Cardiac muscle cell (in vitro differentiated cells and primary cell): ENCODE measurements around the gene DAZAP1. TPM values are rescaled to one million over a fixed set of nuclear protein-coding genes. Genes with fewer than 3 reads are reported as not detected.

Experiments
- DNase-seq, 2 donors: peaks; one replicate each; pipeline versions ENCODE4 v3.0.0 to v3.0.0-alpha.2; 2010 to 2017; ENCODE audit warnings: low read depth in 1 of 2, low spot score in 1 of 2
- H3K27ac ChIP-seq: fragments of 200-600 bp; sonication (generic); 2 replicates; pipeline ENCODE4 v1.5.1; 2016
- H3K27me3 ChIP-seq: fragments of 200-600 bp; sonication (generic); 2 replicates; pipeline ENCODE4 v1.6.0; 2016; ENCODE audit warnings: control low read depth
- H3K36me3 ChIP-seq: fragments of 200-600 bp; sonication (generic); 2 replicates; pipeline ENCODE4 v1.5.1; 2016; ENCODE audit warnings: control low read depth
- H3K4me1 ChIP-seq: fragments of 200-600 bp; sonication (generic); 2 replicates; pipeline ENCODE4 v1.8.1; 2017; ENCODE audit warnings: low read depth, mild to moderate bottlenecking, mixed run types
- H3K4me3 ChIP-seq: fragments of 200-600 bp; sonication (generic); 2 replicates; pipeline ENCODE4 v1.5.1; 2016; ENCODE audit warnings: mild to moderate bottlenecking
- H3K9me3 ChIP-seq: fragments of 200-600 bp; sonication (generic); 2 replicates; pipeline ENCODE4 v1.5.1; 2017; ENCODE audit warnings: low read depth, mild to moderate bottlenecking, control low read depth
- CTCF ChIP-seq: IDR thresholded peaks from 2 replicates; pipeline ENCODE4 v1.5.1; 2012; ENCODE audit warnings: low read depth, mild to moderate bottlenecking, low read length
- polyA plus RNA-seq: library from polyadenylated mRNA; unstranded; fragments of >200 nt; fragmentation: Nextera tagmentation; extraction: Ambion mirVana; gene quantifications from 2 replicates; pipeline ENCODE4 v1.2.1, GENCODE V29; 2016
- total RNA-seq: library from RNA; depleted of rRNA; stranded (reverse); fragments of >200 nt; gene quantifications from 2 replicates; pipeline ENCODE4 v1.2.3, GENCODE V29; 2016

The DAZAP1 gene
- total and polyA plus RNA-seq, 2 experiments from 2014 or later = 43.0 to 112 TPM

GRCh38 chr19:1461862-1462261 is 54.5 kb downstream of the DAZAP1 start:
- H3K4me3 ChIP-seq = no peak overlapping the region
- no peak for TF ChIP-seq CTCF
- H3K4me1 ChIP-seq = no peaks in the 10 kb centered on the region
- H3K27me3 ChIP-seq = peaks cover 61% of the 10 kb centered on the region
- no peaks in the 10 kb centered on the region for H3K9me3 ChIP-seq
- H3K27ac ChIP-seq = no peak overlapping the region
- DNase-seq = no peak
- H3K36me3 ChIP-seq = no peaks in the 10 kb centered on the region

GRCh38 chr19:1465191-1466016 is 58.0 kb downstream of the DAZAP1 start:
- DNase-seq = peak in 1 of 2 donors; percentile 73

GRCh38 chr19:1466018-1466460 is 58.7 kb downstream of the DAZAP1 start:
- peaks cover 12% of the 10 kb centered on the region for H3K4me1 ChIP-seq
- peaks cover 76% of the 10 kb centered on the region for H3K27me3 ChIP-seq
- H3K27ac ChIP-seq = no peak overlapping the region
- H3K9me3 ChIP-seq = no peaks in the 10 kb centered on the region
- no peak overlapping the region for H3K4me3 ChIP-seq
- TF ChIP-seq CTCF = no peak
- no peak for DNase-seq
- H3K36me3 ChIP-seq = no peaks in the 10 kb centered on the region

More at GRCh38 chr19:1465191-1466016, 58.0 kb downstream of the DAZAP1 start:
- H3K27ac ChIP-seq = no peak overlapping the region
- TF ChIP-seq CTCF = peak; percentile 55
- peaks cover 70% of the 10 kb centered on the region for H3K27me3 ChIP-seq
- H3K9me3 ChIP-seq = no peaks in the 10 kb centered on the region
- H3K36me3 ChIP-seq = no peaks in the 10 kb centered on the region
- H3K4me3 ChIP-seq = no peak overlapping the region
- peaks cover 6% of the 10 kb centered on the region for H3K4me1 ChIP-seq

- H3K9me3 ChIP-seq = no peaks in the 10 kb centered on the region
- peaks cover 82% of the 10 kb centered on the region for H3K27me3 ChIP-seq
- H3K4me3 ChIP-seq = no peak overlapping the region
- no peaks in the 10 kb centered on the region for H3K36me3 ChIP-seq
- H3K27ac ChIP-seq = no peak overlapping the region
- DNase-seq = peak in 1 of 2 donors; percentile 32
- peaks cover 12% of the 10 kb centered on the region for H3K4me1 ChIP-seq
- TF ChIP-seq CTCF = no peak
Observed at GRCh38 chr19:1466461-1467214, 59.3 kb downstream of the DAZAP1 start.

GRCh38 chr19:1467215-1467489 is 59.8 kb downstream of the DAZAP1 start:
- no peak overlapping the region for H3K4me3 ChIP-seq
- no peaks in the 10 kb centered on the region for H3K9me3 ChIP-seq
- peaks cover 12% of the 10 kb centered on the region for H3K4me1 ChIP-seq
- no peak overlapping the region for H3K27ac ChIP-seq
- no peak for DNase-seq
- peaks cover 87% of the 10 kb centered on the region for H3K27me3 ChIP-seq
- no peak for TF ChIP-seq CTCF
- no peaks in the 10 kb centered on the region for H3K36me3 ChIP-seq
